Measurements from ENCODE around the gene NPAS3.

NPAS3 gene

GRCh38 chr14:32940711-32941667, 2.3 kb downstream of the NPAS3 start:
- no peak overlapping the region for H3K4me3 ChIP-seq (ENCODE audit: low read depth, low read length)
- TF ChIP-seq CTCF (IDR thresholded peaks at IDR 0.05; ENCODE audit: borderline replicate concordance, insufficient read depth, low read depth, low read length) = no peak

GRCh38 chr14:32941668-32942065, 3.0 kb downstream of the NPAS3 start:
- no peak for TF ChIP-seq CTCF (IDR thresholded peaks at IDR 0.05; ENCODE audit: borderline replicate concordance, insufficient read depth, low read depth, low read length)
- H3K4me3 ChIP-seq (ENCODE audit: low read depth, low read length) = no peak overlapping the region

GRCh38 chr14:32947081-32947480, 8.4 kb downstream of the NPAS3 start:
- no peak overlapping the region for H3K4me3 ChIP-seq (ENCODE audit: low read depth, low read length)
- TF ChIP-seq CTCF (IDR thresholded peaks at IDR 0.05; ENCODE audit: borderline replicate concordance, insufficient read depth, low read depth, low read length) = no peak

- no peak overlapping the region for H3K4me3 ChIP-seq (ENCODE audit: low read depth, low read length)
- no peak for TF ChIP-seq CTCF (IDR thresholded peaks at IDR 0.05; ENCODE audit: borderline replicate concordance, insufficient read depth, low read depth, low read length)
Observed at GRCh38 chr14:32947792-32948191, 9.1 kb downstream of the NPAS3 start.

- TF ChIP-seq CTCF (IDR thresholded peaks at IDR 0.05; ENCODE audit: borderline replicate concordance, insufficient read depth, low read depth, low read length) = no peak
- no peak overlapping the region for H3K4me3 ChIP-seq (ENCODE audit: low read depth, low read length)
Observed at GRCh38 chr14:32950584-32950983, 11.9 kb downstream of the NPAS3 start.

GRCh38 chr14:32967421-32967820, 28.7 kb downstream of the NPAS3 start:
- no peak overlapping the region for H3K4me3 ChIP-seq (ENCODE audit: low read depth, low read length)
- TF ChIP-seq CTCF (IDR thresholded peaks at IDR 0.05; ENCODE audit: borderline replicate concordance, insufficient read depth, low read depth, low read length) = no peak

GRCh38 chr14:32968972-32969544, 30.4 kb downstream of the NPAS3 start:
- TF ChIP-seq CTCF (IDR thresholded peaks at IDR 0.05; ENCODE audit: borderline replicate concordance, insufficient read depth, low read depth, low read length) = no peak
- H3K4me3 ChIP-seq (ENCODE audit: low read depth, low read length) = no peak overlapping the region

All from GM12875 (cell line).